ENCODE data around the gene PNMA6E. TPM values are rescaled to one million over a fixed set of nuclear protein-coding genes. Genes with fewer than 3 reads are reported as not detected.

PNMA6E gene
- total and polyA plus RNA-seq, 9 of the 15 experiments (the other 6 are each of a cell fraction or from before 2014, with no cell fraction given), result 0.03 TPM; not detected in 8

DNA sequence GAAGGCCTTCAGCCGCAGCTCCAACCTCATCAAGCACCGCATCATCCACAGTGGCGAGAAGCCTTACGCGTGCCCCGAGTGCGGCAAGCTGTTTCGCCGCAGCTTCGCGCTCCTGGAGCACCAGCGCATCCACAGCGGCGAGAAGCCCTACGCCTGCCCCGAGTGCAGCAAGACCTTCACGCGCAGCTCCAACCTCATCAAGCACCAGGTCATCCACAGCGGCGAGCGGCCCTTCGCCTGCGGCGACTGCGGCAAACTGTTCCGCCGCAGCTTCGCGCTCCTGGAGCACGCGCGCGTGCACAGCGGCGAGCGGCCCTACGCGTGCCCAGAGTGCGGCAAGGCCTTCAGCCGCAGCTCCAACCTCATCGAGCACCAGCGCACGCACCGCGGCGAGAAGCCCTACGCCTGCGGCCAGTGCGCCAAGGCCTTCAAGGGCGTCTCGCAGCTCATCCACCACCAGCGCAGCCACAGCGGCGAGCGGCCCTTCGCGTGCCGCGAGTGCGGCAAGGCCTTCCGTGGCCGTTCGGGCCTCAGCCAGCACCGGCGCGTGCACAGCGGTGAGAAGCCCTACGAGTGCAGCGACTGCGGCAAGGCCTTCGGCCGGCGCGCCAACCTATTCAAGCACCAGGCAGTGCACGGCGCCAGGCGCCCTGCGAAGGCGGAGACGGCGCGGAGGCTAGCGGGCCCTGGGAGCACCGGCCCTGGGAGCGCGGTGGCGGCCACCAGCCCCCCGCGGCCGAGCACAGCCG is 19.9 kb upstream of the PNMA6E start (continued):
- TF ChIP-seq, protein P1, sequence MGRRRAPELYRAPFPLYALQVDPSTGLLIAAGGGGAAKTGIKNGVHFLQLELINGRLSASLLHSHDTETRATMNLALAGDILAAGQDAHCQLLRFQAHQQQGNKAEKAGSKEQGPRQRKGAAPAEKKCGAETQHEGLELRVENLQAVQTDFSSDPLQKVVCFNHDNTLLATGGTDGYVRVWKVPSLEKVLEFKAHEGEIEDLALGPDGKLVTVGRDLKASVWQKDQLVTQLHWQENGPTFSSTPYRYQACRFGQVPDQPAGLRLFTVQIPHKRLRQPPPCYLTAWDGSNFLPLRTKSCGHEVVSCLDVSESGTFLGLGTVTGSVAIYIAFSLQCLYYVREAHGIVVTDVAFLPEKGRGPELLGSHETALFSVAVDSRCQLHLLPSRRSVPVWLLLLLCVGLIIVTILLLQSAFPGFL (CRISPR knock-in tag; IDR thresholded peaks at IDR 0.05), result no peak
- TF ChIP-seq DIDO1 (tag; IDR thresholded peaks at IDR 0.05; ENCODE audit: low read depth) (no peak), SRSF7 (optimal IDR thresholded peaks at IDR 0.05; ENCODE audit: low read depth, low read length) (no peak), SRSF3 (IDR thresholded peaks at IDR 0.05; ENCODE audit: insufficient read depth, low read length) (no peak), CTBP1 (IDR thresholded peaks at IDR 0.05; ENCODE audit: borderline replicate concordance) (no peak), EP300 (IDR thresholded peaks at IDR 0.05; ENCODE audit: low read length) (no peak)
- TF ChIP-seq, protein P2, sequence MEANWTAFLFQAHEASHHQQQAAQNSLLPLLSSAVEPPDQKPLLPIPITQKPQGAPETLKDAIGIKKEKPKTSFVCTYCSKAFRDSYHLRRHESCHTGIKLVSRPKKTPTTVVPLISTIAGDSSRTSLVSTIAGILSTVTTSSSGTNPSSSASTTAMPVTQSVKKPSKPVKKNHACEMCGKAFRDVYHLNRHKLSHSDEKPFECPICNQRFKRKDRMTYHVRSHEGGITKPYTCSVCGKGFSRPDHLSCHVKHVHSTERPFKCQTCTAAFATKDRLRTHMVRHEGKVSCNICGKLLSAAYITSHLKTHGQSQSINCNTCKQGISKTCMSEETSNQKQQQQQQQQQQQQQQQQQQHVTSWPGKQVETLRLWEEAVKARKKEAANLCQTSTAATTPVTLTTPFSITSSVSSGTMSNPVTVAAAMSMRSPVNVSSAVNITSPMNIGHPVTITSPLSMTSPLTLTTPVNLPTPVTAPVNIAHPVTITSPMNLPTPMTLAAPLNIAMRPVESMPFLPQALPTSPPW (CRISPR knock-in tag; IDR thresholded peaks at IDR 0.05), result no peak

DNA sequence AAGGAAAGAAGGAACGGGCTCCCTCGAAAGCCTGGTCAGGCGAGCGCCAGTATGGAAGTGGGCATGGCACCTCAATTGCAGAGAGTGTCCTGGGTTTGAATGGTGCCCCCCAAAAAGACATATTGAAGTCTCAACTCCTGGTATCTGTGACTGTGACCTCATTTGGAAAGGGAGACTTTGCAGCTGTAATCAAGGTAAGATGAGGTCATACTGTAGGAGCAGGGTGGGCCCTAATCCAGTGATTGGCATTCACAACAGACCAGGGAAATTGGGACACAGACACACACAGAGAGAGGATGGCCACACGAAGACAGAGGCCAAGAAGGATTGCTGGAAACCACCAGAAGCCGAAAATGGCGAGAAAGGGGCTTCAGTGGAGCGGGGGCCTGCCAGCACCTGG is 16.5 kb upstream of the PNMA6E start:
- CTCF ChIA-PET (ENCODE audit: low intra/inter-chr PET ratio), result no interaction called here
- DNase-seq (ENCODE audit: extremely low read depth in 1 of 4, low spot score in 3 of 4) (no peak), FAIRE-seq (no peak), ATAC-seq (no peak)
- WGBS (ENCODE audit: insufficient coverage, low coverage, missing lambda C conversion rate), result 75% methylated on average over 8 of the region's 8 CpGs
- intact Hi-C loops (cut with micrococcal nuclease), result no loop called here
- H3K9me1 ChIP-seq (ENCODE audit: control insufficient read depth, insufficient read depth, low read length), result peaks cover 2% of the 10 kb centered on the region
- H3K27me3 ChIP-seq (ENCODE audit: control insufficient read depth in 2 of 2, insufficient read depth in 2 of 2, low read length in 2 of 2), result no peaks in the 10 kb centered on the region
- H2AFZ ChIP-seq (ENCODE audit: low read depth, low read length), result no peak overlapping the region
- no TSS peak for BruUV-seq (replicated peaks)
- H3K4me2 ChIP-seq (ENCODE audit: insufficient read depth, low read length), result no peak overlapping the region
- H3K4me3 ChIP-seq, result no peak overlapping the region
- POLR2A ChIA-PET, result no interaction called here
- in situ Hi-C loops (cut with MboI), result no loop called here
- TF ChIP-seq ZBTB7A (IDR thresholded peaks at IDR 0.05; ENCODE audit: borderline replicate concordance, control insufficient read depth, low read depth, low read length) (no peak), MCM7 (IDR thresholded peaks at IDR 0.05) (no peak), POLR2A (conservative IDR thresholded peaks at IDR 0.05) (no peak), ZNF217 (CRISPR knock-in tag; IDR thresholded peaks at IDR 0.05) (no peak), TEAD2 (tag; IDR thresholded peaks at IDR 0.05) (no peak), ETS2 (tag; IDR thresholded peaks at IDR 0.05; ENCODE audit: borderline replicate concordance, poor library complexity, severe bottlenecking) (no peak), PCBP2 (IDR thresholded peaks at IDR 0.05; ENCODE audit: low read depth, low read length, poor library complexity, severe bottlenecking) (no peak), ARID1B (IDR thresholded peaks at IDR 0.05) (no peak), RB1 (IDR thresholded peaks at IDR 0.05; ENCODE audit: low read depth) (no peak)
- H3K9me3 ChIP-seq (replicated peaks; ENCODE audit: control insufficient read depth, insufficient read depth, low read depth, low read length), result no peaks in the 10 kb centered on the region
- no peak overlapping the region for H3K27ac ChIP-seq (ENCODE audit: extremely low read depth, low read depth, low read length)
- no peak overlapping the region for H3K9ac ChIP-seq (ENCODE audit: insufficient read depth in 1 of 2, low read depth in 2 of 2, low read length in 2 of 2)
- peaks cover 4% of the 10 kb centered on the region; the same call in 1 of the 3 replicates for H3K79me2 ChIP-seq (ENCODE audit: control insufficient read depth, insufficient read depth, low read length)
- H3K4me1 ChIP-seq (replicated peaks in 1 of 2; ENCODE audit: control insufficient read depth in 2 of 2, insufficient read depth in 2 of 2, low read length in 2 of 2), result peaks cover 11 to 15% of the 10 kb centered on the region in 2 experiments
- H4K20me1 ChIP-seq (replicated peaks; ENCODE audit: control insufficient read depth, insufficient read depth, low read length), result no peaks in the 10 kb centered on the region
- H3K36me3 ChIP-seq (ENCODE audit: control insufficient read depth, insufficient read depth, low read length), result peaks cover 16% of the 10 kb centered on the region; the same call in 1 of the 3 replicates

Measured in K562 (cell line).